HCT116 (cell line): Measurements from ENCODE around the gene PTX4.

Experiments
- POLR2AphosphoS5 ChIP-seq: IDR thresholded peaks from 2 replicates; pipeline ENCODE4 v1.6.1; 2011; ENCODE audit warnings: mild to moderate bottlenecking, low read depth, low read length, moderate library complexity
- ZFX ChIP-seq: fragments of 450-650 bp; IDR thresholded peaks from 2 replicates; pipeline ENCODE4 v1.6.1; 2017
- TF ChIP-seq, protein P1 (sequence below): IDR thresholded peaks from 2 replicates; pipeline ENCODE4 v1.6.1; 2012
- TF ChIP-seq, protein P2 (sequence below), 3 experiments: fragments of 200-600 bp in 1 of 3; sonication (generic) in 1 of 3; IDR thresholded peaks in 2 of 3; conservative IDR thresholded peaks in 1 of 3; 2 replicates each; pipeline ENCODE4 v1.5.1; 2012 to 2017; ENCODE audit warnings: low read depth in 2 of 3, low read length in 2 of 3, antibody characterized with exemption in 1 of 3, borderline replicate concordance in 1 of 3, control low read depth in 1 of 3, mild to moderate bottlenecking in 1 of 3, mixed read lengths in 1 of 3, mixed run types in 1 of 3, moderate library complexity in 1 of 3; ENCODE audit not compliant: insufficient read depth in 1 of 3

DNA sequence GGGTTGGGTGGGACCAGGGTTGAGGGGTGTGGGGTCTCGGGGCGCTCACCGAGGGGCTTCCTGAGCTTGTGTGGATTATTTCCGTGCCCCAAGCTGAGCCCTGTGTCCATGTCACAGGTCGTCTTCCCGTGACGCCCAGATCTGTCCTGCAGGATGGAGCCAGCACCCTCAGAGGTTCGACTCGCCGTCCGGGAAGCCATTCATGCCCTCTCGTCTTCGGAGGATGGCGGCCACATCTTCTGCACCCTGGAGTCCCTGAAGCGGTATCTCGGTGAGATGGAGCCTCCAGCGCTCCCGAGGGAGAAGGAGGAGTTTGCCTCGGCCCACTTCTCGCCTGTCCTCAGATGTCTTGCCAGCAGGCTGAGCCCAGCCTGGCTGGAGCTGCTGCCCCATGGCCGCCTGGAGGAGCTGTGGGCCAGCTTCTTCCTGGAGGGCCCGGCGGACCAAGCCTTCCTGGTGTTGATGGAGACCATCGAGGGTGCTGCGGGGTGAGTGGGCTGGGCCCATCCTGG is 5.4 kb upstream of the PTX4 start:
- TF ChIP-seq, protein P1, sequence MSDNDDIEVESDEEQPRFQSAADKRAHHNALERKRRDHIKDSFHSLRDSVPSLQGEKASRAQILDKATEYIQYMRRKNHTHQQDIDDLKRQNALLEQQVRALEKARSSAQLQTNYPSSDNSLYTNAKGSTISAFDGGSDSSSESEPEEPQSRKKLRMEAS: no peak
- TF ChIP-seq ZFX (no peak), POLR2AphosphoS5 (no peak)
- TF ChIP-seq, protein P2, sequence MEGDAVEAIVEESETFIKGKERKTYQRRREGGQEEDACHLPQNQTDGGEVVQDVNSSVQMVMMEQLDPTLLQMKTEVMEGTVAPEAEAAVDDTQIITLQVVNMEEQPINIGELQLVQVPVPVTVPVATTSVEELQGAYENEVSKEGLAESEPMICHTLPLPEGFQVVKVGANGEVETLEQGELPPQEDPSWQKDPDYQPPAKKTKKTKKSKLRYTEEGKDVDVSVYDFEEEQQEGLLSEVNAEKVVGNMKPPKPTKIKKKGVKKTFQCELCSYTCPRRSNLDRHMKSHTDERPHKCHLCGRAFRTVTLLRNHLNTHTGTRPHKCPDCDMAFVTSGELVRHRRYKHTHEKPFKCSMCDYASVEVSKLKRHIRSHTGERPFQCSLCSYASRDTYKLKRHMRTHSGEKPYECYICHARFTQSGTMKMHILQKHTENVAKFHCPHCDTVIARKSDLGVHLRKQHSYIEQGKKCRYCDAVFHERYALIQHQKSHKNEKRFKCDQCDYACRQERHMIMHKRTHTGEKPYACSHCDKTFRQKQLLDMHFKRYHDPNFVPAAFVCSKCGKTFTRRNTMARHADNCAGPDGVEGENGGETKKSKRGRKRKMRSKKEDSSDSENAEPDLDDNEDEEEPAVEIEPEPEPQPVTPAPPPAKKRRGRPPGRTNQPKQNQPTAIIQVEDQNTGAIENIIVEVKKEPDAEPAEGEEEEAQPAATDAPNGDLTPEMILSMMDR (IDR thresholded peaks at IDR 0.05 in 2 of 3, conservative IDR thresholded peaks at IDR 0.05 in 1 of 3; ENCODE audit: borderline replicate concordance in 1 of 3, insufficient read depth in 1 of 3, low read depth in 2 of 3, low read length in 2 of 3): peak in 2 of 3 experiments; percentile 17 to 36; a peak in 3 of 6 replicates
